Natural killer cell (primary cell): ENCODE measurements around the gene NHS. TPM values are rescaled to one million over a fixed set of nuclear protein-coding genes. Genes with fewer than 3 reads are reported as not detected.

Experiments
- ATAC-seq, 3 donors: fragments of 150-1000 bp in 2 of 3; fragments of 200-7000 bp in 1 of 3; cut with Tn5 transposase; 1 replicate in 1 of 3; 2 replicates in 2 of 3; pipeline ENCODE4 v1.10.0; 2021; ENCODE audit warnings: mild to moderate bottlenecking in 2 of 3, moderate library complexity in 2 of 3
- DNase-seq, 2 donors: peaks; one replicate each; pipeline versions ENCODE4 v3.0.0 to v3.0.0-alpha.2; 2013 to 2021; ENCODE audit warnings: mixed read lengths in 1 of 2
- H3K27ac ChIP-seq: one replicate; pipeline ENCODE4 v1.5.1; 2013; ENCODE audit warnings: mild to moderate bottlenecking, low read length
- H3K27me3 ChIP-seq: one replicate; pipeline ENCODE4 v1.6.1; 2013; ENCODE audit warnings: low read length; ENCODE audit not compliant: control insufficient read depth, insufficient read depth
- H3K36me3 ChIP-seq: one replicate; pipeline ENCODE4 v1.6.1; 2013; ENCODE audit warnings: low read length; ENCODE audit not compliant: control insufficient read depth, insufficient read depth
- H3K4me1 ChIP-seq: one replicate; pipeline ENCODE4 v1.6.1; 2013; ENCODE audit warnings: low read length; ENCODE audit not compliant: control insufficient read depth, insufficient read depth
- H3K4me3 ChIP-seq: one replicate; pipeline ENCODE4 v1.5.1; 2013; ENCODE audit warnings: low read length
- H3K9me3 ChIP-seq: one replicate; pipeline ENCODE4 v1.6.1; 2013; ENCODE audit warnings: low read length; ENCODE audit not compliant: control insufficient read depth, insufficient read depth
- H3K27ac Mint-ChIP-seq, 2 donors: one replicate each; pipeline ENCODE4 v1.8.0; 2022; ENCODE audit warnings: mild to moderate bottlenecking in 2 of 2, mixed read lengths in 2 of 2, moderate library complexity in 1 of 2
- H3K27me3 Mint-ChIP-seq, 2 donors: one replicate each; pipeline ENCODE4 v1.8.0; 2022; ENCODE audit warnings: low read depth in 2 of 2, mixed read lengths in 2 of 2
- H3K36me3 Mint-ChIP-seq: one replicate; pipeline ENCODE4 v1.8.0; 2022; ENCODE audit warnings: mixed read lengths
- H3K4me1 Mint-ChIP-seq, 2 donors: one replicate each; pipeline ENCODE4 v1.8.0; 2022; ENCODE audit warnings: mixed read lengths in 2 of 2
- H3K4me3 Mint-ChIP-seq: one replicate; pipeline ENCODE4 v1.8.0; 2022; ENCODE audit warnings: mild to moderate bottlenecking, moderate library complexity, mixed read lengths
- H3K9me3 Mint-ChIP-seq, 2 donors: one replicate each; pipeline ENCODE4 v1.8.0; 2022; ENCODE audit warnings: mixed read lengths in 2 of 2
- WGBS: methylation state at CpG from one replicate; pipeline ENCODE4 v1.1.7; 2013; ENCODE audit warnings: missing lambda C conversion rate; ENCODE audit not compliant: insufficient coverage; 5-methylcytosine and 5-hydroxymethylcytosine counted together
- intact Hi-C: fragments of 100-400 bp; cut with micrococcal nuclease; formaldehyde crosslinking; loops from one replicate; pipeline ENCODE4 v1.14.2; 2022
- total RNA-seq, 4 donors: library from RNA; stranded (reverse); fragments of 120-200 nt in 1 of 4; gene quantifications; one replicate each; pipeline versions ENCODE4 v1.2.3 to v1.2.4, GENCODE V29; 2013 to 2022
- TF ChIP-seq, protein P1 (sequence below): fragments of 200-600 bp; IDR thresholded peaks from one replicate; pipeline ENCODE4 v1.8.0; 2022; ENCODE audit warnings: antibody characterized with exemption

Gene NHS
- total RNA-seq, 3 donors from 2014 or later (not counting 1 experiment from before 2014, with no cell fraction given) = 0.05 to 0.28 TPM; not detected in 1

DNA sequence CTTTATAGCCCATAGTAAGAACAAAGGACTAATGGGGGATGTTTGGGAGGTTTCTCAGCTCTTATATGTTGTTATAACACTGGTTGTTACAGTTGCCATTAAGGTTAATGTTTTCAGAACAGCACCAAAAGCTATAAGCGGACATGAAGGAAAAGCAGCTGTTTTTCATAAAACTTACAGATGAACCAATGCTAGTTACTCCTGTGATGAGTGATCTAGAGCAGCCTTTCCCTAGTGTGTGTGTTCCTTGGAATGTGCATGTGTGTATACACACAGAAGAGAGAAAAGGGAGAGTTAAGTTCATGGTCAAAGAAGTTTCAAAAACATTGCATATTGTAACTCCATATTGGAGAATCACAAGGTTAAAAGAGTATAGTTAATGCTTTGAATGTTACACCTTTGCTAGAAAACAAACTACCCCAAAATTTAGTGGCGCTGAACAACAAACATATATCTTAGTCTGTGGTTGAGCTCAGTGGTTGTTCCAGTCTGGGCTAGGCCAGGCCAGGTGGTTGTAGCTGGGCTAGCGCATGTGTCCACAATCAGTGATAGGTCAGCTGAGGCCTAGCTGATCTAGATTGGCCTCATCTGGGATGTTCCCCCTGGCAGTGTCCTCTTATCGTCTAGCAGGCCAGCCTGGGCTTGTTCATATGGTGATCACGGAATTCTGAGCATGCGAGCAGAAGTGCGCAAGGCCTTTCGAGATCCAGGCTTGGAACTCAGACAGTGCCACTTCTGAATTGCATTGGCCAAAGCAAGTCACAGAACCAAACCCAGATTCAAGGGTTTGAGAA is 151.0 kb downstream of the NHS start:
- no peaks in the 10 kb centered on the region for H3K27me3 ChIP-seq
- no peaks in the 10 kb centered on the region for H3K9me3 ChIP-seq
- no peak overlapping the region for H3K4me3 ChIP-seq
- no peaks in the 10 kb centered on the region for H3K36me3 ChIP-seq
- Mint-ChIP-seq H3K9me3 (no peaks in the 10 kb centered on the region), H3K4me1 (no peaks in the 10 kb centered on the region), H3K27me3 (peaks cover under 1 to 20% of the 10 kb centered on the region in 2 donors), H3K4me3 (no peak overlapping the region), H3K27ac (no peak overlapping the region), H3K36me3 (no peaks in the 10 kb centered on the region)
- intact Hi-C loops = no loop called here
- TF ChIP-seq, protein P1, sequence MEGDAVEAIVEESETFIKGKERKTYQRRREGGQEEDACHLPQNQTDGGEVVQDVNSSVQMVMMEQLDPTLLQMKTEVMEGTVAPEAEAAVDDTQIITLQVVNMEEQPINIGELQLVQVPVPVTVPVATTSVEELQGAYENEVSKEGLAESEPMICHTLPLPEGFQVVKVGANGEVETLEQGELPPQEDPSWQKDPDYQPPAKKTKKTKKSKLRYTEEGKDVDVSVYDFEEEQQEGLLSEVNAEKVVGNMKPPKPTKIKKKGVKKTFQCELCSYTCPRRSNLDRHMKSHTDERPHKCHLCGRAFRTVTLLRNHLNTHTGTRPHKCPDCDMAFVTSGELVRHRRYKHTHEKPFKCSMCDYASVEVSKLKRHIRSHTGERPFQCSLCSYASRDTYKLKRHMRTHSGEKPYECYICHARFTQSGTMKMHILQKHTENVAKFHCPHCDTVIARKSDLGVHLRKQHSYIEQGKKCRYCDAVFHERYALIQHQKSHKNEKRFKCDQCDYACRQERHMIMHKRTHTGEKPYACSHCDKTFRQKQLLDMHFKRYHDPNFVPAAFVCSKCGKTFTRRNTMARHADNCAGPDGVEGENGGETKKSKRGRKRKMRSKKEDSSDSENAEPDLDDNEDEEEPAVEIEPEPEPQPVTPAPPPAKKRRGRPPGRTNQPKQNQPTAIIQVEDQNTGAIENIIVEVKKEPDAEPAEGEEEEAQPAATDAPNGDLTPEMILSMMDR = no peak
- 93% methylated on average over 7 of the region's 8 CpGs for WGBS
- DNase-seq (no peak), ATAC-seq (no peak)
- no peaks in the 10 kb centered on the region for H3K4me1 ChIP-seq
- no peak overlapping the region for H3K27ac ChIP-seq

DNA sequence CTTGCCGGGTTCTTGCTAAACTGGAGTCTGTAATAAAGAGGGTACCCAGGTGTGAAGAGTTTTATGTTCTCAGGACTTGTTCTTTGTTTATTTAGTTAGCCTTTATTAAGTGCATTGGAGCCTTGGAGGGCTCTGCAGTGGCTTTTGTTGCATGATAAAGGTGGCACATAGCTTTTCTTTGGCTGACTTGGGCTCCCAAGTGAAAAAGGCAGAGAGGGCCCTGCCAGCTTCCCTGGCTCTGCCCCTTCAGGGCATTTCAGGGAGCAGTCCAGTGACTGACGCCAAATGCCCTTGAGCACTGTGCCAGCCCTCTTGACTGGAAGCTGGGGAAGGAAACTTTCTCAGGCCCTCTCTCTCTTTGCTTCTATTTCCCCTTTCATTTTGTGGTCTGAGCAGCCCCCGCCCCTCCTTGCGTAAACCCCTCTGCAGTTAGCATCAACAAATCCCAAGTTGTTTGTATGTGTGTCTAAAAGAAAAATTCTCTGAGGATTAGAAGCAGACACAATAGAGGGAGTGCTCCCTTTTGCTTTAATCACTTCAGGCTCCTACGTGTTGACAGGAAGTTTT is 152.2 kb downstream of the NHS start:
- Histone ChIP-seq H3K9me3 (no peaks in the 10 kb centered on the region), H3K27ac (no peak overlapping the region), H3K4me3 (no peak overlapping the region), H3K36me3 (no peaks in the 10 kb centered on the region), H3K4me1 (no peaks in the 10 kb centered on the region), H3K27me3 (no peaks in the 10 kb centered on the region)
- TF ChIP-seq, protein P1 = no peak
- ATAC-seq (no peak), DNase-seq (no peak)
- peaks cover 6 to 20% of the 10 kb centered on the region in 2 donors for H3K27me3 Mint-ChIP-seq
- intact Hi-C loops = no loop called here
- H3K27ac Mint-ChIP-seq = no peak overlapping the region
- no peak overlapping the region for H3K4me3 Mint-ChIP-seq
- H3K4me1 Mint-ChIP-seq = no peaks in the 10 kb centered on the region
- H3K36me3 Mint-ChIP-seq = no peaks in the 10 kb centered on the region
- H3K9me3 Mint-ChIP-seq = no peaks in the 10 kb centered on the region
- 35% methylated on average over 3 of the region's 5 CpGs for WGBS

DNA sequence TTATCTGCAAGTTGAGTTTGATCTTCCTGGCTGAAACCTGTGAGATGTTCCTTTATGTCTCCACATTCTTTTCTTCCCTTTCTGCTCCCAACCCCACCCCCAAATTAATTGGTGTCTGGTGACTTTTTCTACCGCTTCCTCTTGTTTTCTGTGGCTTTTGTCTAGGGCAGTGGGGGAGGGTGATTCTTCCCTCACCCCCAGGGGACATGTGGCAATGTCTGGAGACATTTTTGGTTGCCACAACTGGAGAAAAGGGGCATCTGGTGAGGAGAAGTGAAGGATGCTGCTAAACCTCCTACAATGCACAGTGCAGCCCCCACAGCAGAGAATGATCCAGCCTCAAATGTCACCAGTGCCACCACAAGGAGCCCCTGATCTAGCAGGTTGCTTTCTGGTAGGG is 152.9 kb downstream of the NHS start:
- Mint-ChIP-seq H3K4me3 (no peak overlapping the region), H3K27ac (no peak overlapping the region), H3K4me1 (no peaks in the 10 kb centered on the region), H3K27me3 (peaks cover 6 to 20% of the 10 kb centered on the region in 2 donors), H3K9me3 (no peaks in the 10 kb centered on the region), H3K36me3 (no peaks in the 10 kb centered on the region)
- intact Hi-C loops = no loop called here
- no peaks in the 10 kb centered on the region for H3K9me3 ChIP-seq
- H3K4me1 ChIP-seq = no peaks in the 10 kb centered on the region
- no CpG with 5 or more reads among the region's 1 CpG for WGBS
- DNase-seq (no peak), ATAC-seq (no peak)
- H3K4me3 ChIP-seq = no peak overlapping the region
- H3K27ac ChIP-seq = no peak overlapping the region
- TF ChIP-seq, protein P1 = no peak
- H3K27me3 ChIP-seq = no peaks in the 10 kb centered on the region
- no peaks in the 10 kb centered on the region for H3K36me3 ChIP-seq
